GM20000 (cell line): ENCODE data around the gene AMOTL1.

ENCODE experiments used
- DNase-seq: peaks from one replicate; pipeline ENCODE4 v3.0.0; 2012; ENCODE audit warnings: low spot score
- TF ChIP-seq, protein P1 (sequence below): IDR thresholded peaks from 2 replicates; pipeline ENCODE4 v1.5.1; 2012; ENCODE audit warnings: mild to moderate bottlenecking, control low read depth; ENCODE audit errors: extremely low read depth, missing control alignments

The AMOTL1 gene

DNA sequence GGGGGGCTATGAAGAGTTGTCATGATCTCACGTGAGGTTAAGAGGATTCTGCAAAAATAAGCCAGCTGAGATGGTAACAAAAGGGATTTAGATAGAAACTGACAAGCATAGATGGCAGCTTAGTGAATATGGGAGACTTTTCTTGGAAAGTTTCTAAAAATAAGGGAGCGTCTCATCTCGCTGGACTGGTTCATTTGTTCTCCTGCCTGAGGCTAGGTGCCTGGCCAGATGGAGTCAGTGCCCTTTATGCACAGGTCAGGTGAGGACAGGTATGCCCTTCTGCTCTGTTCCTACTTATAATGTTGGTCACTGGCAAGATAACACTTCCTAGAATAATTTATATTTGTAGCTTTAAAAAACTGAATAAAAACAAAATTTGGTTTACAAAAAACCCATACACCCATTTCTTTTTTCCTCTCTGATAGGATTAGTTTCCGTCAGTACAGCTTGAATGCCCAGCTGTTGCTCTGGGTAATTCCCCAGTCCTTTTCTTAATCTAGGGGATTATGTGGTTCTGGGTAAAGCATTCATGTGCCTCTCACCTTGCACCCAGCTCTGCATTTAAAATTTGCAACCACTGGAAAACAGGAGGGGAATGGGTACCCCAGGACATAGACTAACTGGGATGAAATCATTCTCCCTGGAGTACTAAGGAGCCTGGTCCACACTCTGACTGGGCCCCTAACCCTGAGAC is 90.0 kb downstream of the AMOTL1 start:
- DNase-seq, result no peak

GRCh38 chr11:94860333-94860732 is 92.2 kb downstream of the AMOTL1 start:
- DNase-seq, result no peak
- TF ChIP-seq, protein P1, sequence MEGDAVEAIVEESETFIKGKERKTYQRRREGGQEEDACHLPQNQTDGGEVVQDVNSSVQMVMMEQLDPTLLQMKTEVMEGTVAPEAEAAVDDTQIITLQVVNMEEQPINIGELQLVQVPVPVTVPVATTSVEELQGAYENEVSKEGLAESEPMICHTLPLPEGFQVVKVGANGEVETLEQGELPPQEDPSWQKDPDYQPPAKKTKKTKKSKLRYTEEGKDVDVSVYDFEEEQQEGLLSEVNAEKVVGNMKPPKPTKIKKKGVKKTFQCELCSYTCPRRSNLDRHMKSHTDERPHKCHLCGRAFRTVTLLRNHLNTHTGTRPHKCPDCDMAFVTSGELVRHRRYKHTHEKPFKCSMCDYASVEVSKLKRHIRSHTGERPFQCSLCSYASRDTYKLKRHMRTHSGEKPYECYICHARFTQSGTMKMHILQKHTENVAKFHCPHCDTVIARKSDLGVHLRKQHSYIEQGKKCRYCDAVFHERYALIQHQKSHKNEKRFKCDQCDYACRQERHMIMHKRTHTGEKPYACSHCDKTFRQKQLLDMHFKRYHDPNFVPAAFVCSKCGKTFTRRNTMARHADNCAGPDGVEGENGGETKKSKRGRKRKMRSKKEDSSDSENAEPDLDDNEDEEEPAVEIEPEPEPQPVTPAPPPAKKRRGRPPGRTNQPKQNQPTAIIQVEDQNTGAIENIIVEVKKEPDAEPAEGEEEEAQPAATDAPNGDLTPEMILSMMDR, result no peak

More for the DNA sequence above, 90.0 kb downstream of the AMOTL1 start:
- TF ChIP-seq, protein P1, result no peak

GRCh38 chr11:94861306-94861845 is 93.2 kb downstream of the AMOTL1 start:
- TF ChIP-seq, protein P1, result no peak

GRCh38 chr11:94862926-94863880 is 95.0 kb downstream of the AMOTL1 start:
- DNase-seq, result no peak
- TF ChIP-seq, protein P1, result no peak

More at GRCh38 chr11:94861306-94861845, 93.2 kb downstream of the AMOTL1 start:
- no peak for DNase-seq

DNA sequence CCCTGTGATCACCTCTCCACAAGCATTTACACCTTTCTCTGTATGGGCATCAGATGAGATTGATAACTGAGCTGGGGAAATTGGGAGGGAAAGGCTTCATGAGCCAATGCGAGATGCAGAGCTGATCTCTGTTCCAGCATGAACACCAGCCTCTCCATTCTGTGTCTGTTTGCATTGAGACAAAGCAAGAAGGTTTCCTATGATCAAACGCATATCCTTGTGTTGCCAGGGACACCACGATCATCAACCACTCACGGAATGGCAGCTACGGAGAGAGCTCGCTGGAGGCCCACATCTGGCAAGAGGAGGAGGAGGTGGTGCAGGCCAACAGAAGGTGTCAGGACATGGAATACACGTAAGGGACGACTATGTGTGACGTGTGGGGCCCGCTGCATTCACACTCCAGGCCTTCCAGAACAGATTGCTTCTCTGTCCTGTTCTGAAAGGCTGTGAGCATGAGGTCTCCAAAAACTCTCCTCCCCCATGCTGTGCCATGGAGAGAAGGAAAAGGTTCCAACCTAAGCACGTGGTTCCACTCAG is 96.4 kb downstream of the AMOTL1 start:
- TF ChIP-seq, protein P1, result no peak
- no peak for DNase-seq

GRCh38 chr11:94866231-94866822 is 98.2 kb downstream of the AMOTL1 start:
- no peak for DNase-seq
- TF ChIP-seq, protein P1, result no peak
